ELR (cell line): ENCODE measurements around the gene OSBP2.

Experiments used
- DNase-seq: peaks from one replicate; pipeline ENCODE4 v3.0.0-alpha.2; 2015; ENCODE audit warnings: low read depth

Gene OSBP2

DNA sequence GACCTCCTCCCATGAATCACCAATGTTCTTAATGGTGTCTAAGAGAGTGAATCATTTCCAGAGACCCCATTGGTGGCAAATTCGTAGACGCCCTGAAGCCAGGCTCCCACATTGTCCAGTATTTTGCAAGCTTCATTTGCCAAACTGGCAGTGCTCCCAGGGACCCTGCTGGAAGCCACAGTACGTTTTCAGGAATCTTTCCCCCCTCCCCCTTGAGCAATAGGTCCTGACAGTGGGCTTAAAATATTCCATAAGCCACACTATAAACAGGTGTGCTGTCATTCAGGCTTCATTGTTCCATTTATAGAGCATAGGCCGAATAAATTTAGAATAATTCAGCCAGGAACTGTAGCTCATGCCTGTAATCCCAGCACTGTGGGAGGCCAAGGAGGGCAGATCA, 148.6 kb downstream of the OSBP2 start:
- DNase-seq = peak; percentile 55

DNA sequence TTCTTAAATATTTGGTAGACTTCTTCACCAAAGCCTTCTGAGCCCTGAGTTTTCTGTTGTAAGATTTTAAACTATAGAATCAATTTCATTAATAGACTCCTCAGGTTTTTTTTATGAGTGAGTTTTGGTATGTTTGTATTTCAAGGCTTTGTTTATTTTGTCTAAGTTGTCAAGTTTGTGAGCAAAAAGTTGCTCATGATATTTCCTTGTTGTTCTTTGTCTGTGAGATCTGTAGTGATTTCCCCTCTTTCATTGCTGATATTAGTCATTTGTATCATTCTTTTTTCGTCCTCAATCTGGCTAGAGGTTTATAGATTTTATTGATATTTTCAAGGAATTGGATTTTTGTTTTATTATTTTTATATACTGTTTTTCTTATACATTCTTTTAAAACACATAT, 152.9 kb downstream of the OSBP2 start:
- DNase-seq = no peak

DNA sequence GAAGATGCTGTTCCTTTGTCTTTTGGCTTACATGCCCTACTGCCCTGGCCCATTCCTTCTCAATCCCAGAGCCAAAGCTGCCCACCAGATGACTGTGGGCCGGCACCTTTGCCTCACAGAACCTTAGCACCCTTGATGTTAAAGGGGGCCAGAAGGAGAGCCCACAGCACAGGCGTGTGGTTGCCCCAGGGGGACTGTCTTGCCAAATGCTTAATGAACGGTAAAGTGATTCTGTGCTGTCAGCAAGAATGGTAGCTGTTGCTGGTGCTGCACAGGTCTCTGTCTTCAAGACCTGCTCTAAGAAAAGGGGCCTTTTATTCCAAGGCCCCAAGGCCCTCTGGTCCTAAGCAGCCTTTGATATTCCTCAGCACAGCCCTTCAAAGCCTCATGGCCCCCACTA, 160.6 kb downstream of the OSBP2 start:
- no peak for DNase-seq

DNA sequence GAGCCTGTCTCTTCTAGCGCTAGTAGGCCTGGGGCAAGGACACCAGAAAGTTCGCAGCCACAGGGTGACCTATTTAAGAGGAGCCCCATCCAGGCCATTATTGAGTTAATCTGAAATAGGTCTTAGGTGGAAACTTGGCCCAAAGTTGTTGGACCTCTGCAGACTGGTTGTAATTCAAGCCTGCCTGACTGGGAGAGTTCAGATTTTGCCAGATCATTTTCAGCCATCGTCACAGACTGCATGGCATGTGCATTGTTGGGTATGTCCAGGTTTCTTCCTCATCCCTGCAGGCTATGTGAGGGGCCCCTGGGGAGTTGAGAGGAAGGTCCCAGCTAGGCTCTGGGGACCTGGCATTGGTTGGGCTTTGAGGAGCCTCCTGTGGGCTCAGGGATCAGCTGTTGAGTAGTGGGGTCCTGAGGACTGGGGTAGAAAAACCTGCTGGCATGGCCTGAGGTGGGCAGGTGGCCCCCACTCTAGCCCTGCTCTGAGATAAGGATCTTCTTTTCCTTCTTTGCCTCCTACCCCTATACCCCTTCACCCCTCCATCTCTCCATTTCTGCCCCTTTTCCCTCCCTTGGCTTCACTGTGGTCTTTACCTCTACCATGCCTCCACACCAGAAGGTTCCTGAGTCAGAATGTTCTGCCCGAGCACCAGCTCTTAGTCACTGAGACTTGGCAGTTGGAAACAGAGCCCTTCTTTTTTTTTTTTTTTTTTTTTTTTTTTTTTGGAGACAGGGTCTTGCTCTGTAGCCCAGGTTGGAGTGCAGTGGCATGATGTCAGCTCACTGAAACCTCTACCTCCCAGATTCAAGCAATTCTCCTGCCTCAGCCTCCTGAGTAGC, 161.2 kb downstream of the OSBP2 start:
- peak; percentile 28 for DNase-seq

DNA sequence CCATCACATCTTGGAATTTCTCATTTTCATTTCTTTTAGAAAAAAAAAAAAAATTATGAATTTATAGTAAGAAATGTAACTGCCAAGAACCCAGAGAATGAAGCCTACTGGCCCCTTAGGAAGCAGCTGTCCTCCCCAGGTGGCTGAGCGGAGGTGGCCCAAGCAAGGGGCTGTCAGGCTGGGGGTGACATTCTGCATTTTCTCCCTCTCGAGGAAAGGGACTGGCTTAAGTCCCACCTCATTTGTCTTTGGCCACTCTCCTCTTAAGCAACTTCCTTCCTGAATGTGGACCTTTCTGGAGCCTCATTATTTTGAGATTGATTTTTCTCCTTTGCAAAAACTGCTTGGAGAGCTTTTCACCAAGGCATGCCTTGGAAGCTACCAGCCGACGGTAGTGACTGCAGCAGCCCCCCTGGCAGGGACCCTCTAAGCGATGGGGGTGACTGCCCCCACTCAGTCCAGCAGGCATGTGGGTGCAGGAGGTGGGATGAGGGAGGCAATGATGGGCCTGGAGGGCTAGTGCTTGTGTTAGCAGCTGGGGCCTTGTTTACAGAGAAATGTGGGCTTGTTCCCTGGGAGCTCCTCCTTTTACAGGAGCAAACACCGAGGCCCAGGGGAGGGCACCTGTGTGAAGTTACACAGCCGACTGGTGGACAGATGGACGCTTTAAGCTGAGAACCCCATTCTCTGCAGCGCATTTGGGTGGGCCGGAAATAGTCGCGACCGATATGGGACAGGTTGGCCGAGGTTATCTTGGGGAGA, 162.2 kb downstream of the OSBP2 start:
- no peak for DNase-seq

DNA sequence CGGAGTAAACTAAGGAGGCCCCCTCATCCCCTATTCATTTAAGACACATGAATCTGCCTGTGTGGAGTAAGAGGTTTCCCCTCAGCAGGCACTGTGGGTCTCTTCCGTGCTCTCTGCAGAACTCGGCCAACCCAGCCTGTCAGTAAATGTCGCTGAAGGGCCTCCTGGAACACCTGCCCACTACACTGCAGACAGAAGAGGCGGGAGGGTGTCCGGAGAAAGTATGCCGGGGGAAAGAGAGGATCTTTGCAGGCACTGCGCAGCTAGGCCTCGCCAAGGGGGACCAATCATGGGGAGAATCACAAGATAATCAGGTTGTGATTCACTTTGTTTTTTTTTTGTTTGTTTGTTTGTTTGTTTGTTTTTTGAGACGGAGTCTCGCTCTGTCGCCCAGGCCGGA, 163.1 kb downstream of the OSBP2 start:
- DNase-seq = no peak

DNA sequence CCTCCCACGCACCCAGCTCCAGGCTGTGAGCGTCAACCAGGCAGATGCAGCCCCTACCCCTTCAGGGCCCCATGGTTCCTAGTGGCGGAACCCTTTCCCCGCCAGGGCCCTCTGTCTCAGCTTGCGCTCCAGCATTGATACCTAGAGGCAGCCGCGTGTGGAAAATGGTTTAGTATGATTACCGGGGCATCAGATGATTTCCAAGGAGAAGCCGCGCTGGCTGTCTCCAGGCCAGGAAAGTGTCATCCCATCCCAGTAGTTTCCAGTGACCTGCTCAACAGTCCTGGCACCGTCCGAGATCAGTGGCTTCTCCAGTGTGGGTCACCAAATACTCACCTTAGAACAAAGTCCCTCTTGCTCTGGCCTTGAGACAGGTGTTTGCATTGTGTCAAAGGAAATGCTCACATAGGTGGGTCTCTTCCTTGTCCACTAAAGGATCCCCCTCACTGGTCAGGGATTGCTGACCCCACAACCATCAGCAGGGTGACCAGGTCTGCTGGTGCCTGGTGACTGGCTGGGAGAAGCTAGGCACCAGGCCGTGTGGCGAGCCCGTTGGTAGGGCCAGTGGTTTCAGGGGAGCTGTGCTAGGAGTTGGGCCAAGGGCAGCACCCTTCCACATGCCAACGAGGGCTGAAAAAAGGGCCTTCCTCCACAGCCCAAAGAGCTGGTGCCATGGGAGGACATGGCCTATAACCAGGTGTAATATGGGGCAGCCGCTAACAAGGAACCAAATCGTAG, 164.5 kb downstream of the OSBP2 start:
- no peak for DNase-seq

DNA sequence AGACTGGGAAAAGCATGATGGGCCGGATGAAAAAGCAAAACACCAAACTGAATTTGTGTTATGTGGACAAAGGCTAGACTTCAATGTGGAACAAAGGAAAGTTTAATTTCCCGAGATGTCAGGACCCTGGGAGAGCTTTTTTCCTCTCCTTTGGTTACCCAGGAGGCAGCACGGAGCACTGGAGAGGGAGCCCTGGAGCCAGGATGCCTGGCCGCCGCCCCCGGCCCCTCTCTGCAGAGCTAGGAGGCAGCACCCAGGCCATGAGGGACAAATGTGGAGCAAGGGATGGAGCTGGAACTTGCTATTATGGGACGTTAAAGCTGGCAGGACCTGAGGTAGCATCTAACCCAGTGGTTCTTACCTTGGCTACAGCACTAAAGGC, 165.0 kb downstream of the OSBP2 start:
- DNase-seq = no peak

DNA sequence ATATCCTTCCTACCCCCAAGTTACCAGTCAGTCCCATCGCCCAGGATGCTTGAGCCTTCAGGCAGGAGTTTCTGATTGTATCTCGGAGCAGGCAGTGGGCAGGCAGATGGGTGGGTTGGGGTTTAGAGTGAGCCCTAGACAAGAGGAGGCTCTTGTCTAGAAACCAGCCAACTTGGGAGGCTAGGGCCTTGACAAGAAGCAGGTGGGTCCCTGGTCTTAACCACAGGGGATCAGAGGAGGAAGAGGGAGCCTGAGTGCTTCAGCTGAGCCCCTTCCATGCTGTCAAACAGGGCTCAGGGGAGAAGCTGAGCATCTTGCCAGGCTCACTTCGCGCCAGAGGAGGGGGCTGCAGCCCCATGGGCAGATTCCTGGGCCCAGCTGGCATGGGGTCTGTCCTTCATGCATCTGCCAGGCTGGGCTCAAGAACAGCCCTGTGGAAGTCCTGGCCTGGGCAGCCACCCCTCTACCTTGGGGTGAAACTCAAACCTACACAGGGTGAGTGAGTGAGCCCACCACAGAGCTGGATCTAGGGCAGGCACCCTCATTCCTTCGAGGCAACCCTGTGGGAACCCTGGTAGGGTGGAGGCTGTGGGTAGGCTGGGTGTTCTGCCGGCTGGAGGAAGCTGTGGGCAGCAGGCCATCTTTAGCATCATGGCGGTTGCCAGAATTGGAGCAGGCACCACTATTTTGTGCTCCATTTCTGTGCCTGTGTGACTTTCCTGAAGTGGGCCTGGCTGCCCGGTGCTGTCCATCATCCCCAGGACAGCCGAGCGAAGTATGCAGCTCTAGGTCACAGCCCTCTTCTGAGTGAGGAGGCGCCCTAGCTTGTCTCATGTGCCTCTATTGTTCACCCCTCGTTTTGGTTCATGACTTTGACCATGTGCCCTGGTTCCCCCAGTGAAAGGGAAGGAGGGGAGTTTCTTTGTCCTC, 165.8 kb downstream of the OSBP2 start:
- no peak for DNase-seq

DNA sequence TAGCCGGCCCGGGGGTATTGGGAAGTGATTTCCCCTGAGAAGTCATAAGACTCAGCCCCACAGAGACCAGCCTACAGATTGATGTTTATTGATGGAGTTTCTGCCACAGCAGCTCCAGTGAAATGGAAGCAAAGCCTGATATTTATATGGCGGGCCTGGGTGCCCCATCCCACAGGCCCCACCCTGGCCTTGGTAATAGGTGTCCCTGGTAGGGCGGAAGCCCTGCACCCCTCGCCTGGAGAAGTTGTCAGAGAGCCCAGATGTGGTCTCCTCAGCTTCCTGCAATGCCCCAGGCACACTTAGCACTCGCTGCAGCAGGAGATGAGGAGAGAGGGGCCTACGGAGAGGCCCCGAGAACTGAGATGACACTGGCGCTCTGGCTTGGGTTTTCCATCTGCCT, 166.5 kb downstream of the OSBP2 start:
- no peak for DNase-seq

DNA sequence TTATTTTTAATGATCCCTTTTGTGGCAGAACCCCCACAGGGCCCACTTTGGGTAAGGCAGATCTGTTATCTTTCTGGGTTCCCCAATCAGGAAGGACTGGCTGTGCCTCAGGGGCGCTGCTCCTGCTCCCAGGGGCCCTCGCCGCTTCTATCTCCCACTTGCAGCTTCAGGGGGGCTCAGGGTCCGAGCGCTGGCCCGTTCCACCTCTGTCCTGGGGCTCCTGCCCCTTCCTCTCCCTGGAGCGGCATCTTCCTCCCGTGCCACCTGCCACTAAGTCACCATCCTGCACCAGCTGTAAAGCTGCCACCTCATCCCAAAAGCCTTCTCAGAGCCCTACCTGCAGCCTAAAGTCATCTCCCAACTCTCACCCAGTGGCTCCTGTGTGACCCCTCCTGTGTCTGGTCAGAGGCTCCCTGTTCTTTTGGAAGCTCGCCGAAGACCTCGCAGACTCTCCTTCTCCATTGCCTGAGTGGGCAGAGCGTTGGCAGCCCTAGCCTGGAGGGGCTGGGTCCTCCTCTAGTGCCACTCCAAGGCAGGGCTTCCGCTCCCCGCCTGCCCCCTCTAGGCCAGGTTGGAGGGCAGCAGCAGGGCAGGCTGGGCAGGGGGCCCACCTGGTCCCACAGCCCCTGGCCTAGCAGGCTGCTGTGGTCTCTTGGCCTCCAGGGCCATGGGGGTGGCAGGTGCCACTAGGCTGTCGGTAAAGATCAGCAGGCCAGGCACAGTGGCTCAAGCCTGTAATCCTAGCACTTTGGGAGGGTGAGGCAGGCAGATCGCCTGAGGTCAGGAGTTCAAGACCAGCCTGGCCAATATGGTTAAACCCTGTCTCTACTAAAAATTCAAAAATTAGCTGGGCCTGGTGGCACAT, 167.2 kb downstream of the OSBP2 start:
- no peak for DNase-seq

DNA sequence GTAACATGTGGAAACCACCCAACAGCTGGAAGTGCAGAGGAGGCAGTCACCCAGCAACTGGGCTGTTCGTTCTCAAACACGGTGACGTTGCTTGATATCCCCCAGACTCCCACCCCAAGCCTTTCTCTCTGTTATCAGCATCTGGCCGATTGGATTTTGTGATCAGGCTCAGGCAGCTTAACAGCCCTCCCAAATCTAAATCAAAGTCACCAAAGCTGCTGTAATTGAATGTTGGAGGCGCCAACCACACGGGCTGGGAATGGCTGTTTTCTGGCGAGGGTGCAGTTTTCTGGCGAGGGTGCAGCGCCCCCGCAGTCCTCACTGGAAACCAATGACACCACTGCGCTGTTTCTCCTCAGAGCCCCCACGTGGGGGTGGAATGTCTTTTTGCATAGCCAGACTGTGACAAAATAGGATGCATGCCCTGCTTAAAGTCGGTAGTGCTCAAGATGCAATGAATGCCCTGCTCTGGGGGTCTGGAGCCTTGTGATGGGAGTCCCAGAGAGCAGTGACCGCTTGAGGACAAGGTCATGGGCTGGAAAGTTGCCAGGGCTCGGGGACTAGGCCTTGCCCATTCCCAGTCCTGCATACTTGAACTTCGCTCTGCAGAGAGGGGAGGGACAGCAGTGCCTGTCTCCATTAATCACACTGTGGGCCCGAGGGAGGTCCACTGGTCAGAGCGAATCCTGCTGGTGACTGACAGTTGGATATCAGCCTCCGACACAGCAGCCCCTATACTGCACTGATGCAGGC, 168.6 kb downstream of the OSBP2 start:
- no peak for DNase-seq

DNA sequence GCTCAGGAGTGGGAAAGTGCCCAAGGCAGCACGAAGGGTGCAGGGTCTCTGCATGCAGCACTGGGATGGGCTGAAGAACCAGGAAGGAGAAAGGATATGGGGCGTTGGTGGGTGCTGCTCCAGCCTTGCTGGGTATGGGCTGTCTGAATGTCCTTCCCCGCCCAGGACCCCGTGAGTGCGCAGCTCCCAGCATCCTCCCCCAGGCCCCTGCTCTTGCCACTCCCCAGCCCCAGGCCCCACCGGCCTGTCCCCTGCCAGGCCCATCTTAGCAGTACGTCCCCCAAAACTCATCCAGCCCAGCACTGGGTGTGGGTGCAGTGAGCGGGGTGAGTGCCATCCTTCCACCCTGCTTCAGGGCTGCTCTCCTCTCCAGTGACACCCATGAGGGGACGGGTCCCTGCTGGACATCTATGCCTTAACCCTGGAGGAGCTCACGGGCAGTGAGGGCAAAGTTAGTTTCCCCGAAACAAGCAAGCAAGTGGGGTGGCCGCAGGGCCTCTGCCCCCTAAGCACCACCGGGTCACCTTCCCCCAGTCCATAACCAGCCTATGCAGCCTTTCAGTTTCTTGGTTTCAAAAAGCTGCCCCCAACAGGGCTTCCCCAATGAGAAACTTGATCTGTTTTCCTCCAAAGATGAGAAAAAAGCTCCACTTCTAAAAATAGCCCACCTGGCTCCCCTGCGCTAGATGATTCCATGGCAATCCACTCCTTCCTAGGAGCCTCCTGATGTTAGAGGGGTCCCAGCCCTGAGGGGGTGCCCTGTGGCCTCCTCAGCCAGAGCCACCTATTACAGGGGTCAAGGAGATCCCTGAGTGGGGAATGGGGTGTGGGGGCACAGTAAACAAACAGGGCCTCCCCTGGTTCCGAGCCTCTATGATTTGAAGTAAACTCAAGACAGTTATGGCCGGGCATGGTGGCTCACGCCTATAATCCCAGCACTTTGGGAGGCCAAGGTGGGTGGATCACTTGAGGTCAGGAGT, 170.1 kb downstream of the OSBP2 start:
- DNase-seq = no peak

DNA sequence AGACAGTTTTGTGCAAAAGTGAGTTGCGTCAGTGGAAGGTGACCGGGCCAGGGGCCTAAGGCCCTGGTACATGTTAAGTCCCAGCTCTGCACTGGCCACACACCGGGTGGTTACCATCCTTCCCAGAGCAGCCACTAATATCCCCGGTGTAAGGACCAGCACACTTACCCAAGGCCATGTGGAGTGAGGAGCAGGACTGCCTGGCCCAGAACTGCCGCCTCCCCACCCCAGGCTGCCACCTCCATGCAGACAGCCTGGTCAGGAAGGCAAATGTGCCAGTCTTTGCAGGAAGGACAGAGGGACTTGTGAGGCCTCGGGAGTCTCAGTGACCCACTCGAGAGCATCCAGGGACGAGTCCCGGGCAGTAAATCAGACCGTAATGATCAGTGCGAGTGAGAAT, 171.0 kb downstream of the OSBP2 start:
- DNase-seq = no peak

DNA sequence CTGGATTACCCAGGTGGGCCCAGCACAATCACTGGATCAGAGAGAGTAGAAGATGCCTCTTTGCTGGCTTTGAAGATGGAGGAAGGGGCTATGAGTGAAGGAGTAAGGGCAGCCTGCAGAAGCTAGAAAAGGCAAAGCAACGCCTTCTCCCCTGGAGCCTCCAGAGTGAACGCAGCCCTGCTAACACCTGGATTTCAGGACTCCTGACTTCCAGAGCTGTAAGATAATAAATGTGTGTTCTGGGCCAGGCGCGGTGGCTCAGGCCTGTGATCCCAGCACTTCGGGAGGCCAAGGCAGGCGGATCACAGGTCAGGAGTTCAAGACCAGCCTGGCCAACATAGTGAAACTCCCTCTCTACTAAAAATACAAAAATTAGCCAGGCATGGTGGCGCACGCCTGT, 171.5 kb downstream of the OSBP2 start:
- DNase-seq = no peak

DNA sequence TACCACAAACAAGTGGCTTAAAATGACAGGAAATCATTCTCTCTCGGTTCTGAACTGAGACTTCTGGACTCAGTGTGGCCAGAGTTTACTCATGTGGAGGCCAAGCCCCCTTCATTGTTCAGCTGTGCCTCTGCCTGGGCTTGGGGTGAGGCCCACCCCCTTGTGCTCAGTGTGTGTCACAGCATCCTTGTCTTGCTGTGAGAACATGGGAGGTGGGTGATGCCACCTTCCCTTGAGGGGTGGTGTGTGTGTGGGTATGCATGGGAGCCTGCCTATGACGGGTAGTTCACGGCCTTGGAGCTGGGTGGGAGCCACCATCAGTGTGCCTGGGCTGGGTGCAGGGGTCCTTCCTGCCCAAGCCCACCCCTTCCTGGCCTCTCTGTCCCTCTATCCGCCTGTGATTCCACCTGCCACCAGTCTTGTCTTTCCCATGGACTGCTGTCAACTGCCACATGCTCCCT, 172.2 kb downstream of the OSBP2 start:
- DNase-seq = peak; percentile 43

DNA sequence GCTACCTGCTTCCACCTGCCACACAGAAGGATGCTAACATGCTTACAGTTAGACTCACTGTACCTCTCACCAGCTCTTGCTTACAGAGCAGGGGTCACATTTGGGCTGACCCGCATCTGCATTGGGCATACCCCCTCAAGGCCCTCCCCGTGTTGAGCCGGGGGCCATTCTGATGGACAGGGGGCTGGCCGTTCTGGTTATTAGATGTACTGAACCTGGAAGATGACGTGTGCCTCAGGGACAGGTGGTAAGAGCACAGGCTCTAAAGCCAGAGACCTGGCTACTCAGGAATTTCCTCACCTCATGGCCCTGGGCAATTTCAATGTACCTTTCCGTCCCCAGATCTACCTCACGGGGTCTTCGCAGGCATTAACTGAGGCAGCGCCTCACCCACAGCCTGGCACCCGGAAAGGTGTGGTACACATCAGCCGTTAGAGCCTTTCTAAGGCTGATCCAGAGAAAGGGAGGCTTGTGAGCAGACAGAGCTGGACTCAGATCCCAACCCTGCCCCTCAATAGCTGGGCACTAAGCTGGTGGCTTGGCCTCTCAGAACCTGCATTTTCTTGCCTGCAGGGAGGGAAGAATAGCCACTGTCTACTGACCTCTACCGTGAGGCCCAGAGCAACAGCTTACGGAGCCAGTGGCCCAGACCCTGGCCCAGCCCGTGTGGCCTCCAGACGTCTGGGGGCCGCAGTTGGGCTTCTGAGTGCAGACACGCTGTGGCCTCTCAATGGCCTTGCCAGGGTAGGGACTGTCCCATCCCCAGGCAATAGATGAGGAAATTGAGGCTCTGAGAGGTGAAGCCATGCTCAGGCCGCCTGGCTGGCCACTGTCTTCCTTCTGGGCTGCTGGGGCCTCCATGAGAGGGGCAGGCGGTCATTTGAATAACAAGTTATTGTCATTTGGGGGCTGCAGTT, 173.3 kb downstream of the OSBP2 start:
- DNase-seq = no peak
